K562 (cell line): ENCODE data around the gene TMEM273. TPM values are rescaled to one million over a fixed set of nuclear protein-coding genes. Genes with fewer than 3 reads are reported as not detected.

Experiments used
- BACH1 ChIP-seq: fragments of 200-800 bp; sonication (Bioruptor generic); IDR thresholded peaks from 2 replicates; pipeline ENCODE4 v1.6.1; 2016; ENCODE audit warnings: missing genetic modification characterization, missing compliant biosample characterization
- CBX5 ChIP-seq: IDR thresholded peaks from 2 replicates; pipeline ENCODE4 v1.6.1; 2014; ENCODE audit warnings: low read depth, borderline replicate concordance
- ELK3 ChIP-seq: fragments of 450-650 bp; formaldehyde crosslinking; IDR thresholded peaks from 2 replicates; pipeline ENCODE4 v1.4.0; 2020; ENCODE audit warnings: mild to moderate bottlenecking
- ETS1 ChIP-seq: conservative IDR thresholded peaks from 2 replicates; pipeline ENCODE4 v1.6.1; 2011; ENCODE audit warnings: low read depth, mild to moderate bottlenecking, low read length; ENCODE audit not compliant: control insufficient read depth
- ETV5 ChIP-seq: sonication (generic); formaldehyde crosslinking; IDR thresholded peaks from 2 replicates; pipeline ENCODE4 v1.4.0; 2020; ENCODE audit warnings: low read depth, mild to moderate bottlenecking, missing genetic modification reagents
- GATAD2A ChIP-seq: fragments of 450-650 bp; IDR thresholded peaks from 2 replicates; pipeline ENCODE4 v1.6.1; 2017
- HMGN3 ChIP-seq: IDR thresholded peaks from 2 replicates; pipeline ENCODE4 v1.6.1; 2011; ENCODE audit warnings: borderline replicate concordance, low read depth, mild to moderate bottlenecking, mixed read lengths, low read length; ENCODE audit not compliant: insufficient read length; ENCODE audit errors: extremely low read depth
- HNRNPL ChIP-seq: fragments of 200-400 bp; formaldehyde crosslinking; IDR thresholded peaks from 2 replicates; pipeline ENCODE4 v1.6.1; 2017; ENCODE audit warnings: low read depth, mild to moderate bottlenecking, low read length
- KDM5B ChIP-seq: fragments of 200-600 bp; sonication (generic); IDR thresholded peaks from 2 replicates; pipeline ENCODE4 v1.6.1; 2012; ENCODE audit warnings: low read depth, mild to moderate bottlenecking, moderate library complexity, low read length, control low read depth, inconsistent platforms; ENCODE audit not compliant: insufficient replicate concordance
- LARP7 ChIP-seq: fragments of 450-650 bp; IDR thresholded peaks from 2 replicates; pipeline ENCODE4 v1.6.1; 2016
- NR4A1 ChIP-seq, 2 experiments: fragments of 250-450 bp in 1 of 2; fragments of 450-650 bp in 1 of 2; sonication (Bioruptor Pico) in 1 of 2; IDR thresholded peaks; 2 replicates each; pipeline versions ENCODE4 v1.4.0 to v1.6.1; 2016 to 2020; ENCODE audit warnings: mild to moderate bottlenecking in 2 of 2, missing compliant biosample characterization in 1 of 2, missing genetic modification characterization in 1 of 2, moderate library complexity in 1 of 2
- PHF8 ChIP-seq: fragments of 200-600 bp; sonication (generic); IDR thresholded peaks from 2 replicates; pipeline ENCODE4 v1.6.1; 2012; ENCODE audit warnings: mixed run types, mild to moderate bottlenecking, inconsistent platforms, low read length, moderate library complexity, borderline replicate concordance
- SAFB ChIP-seq: fragments of 200-400 bp; formaldehyde crosslinking; IDR thresholded peaks from 2 replicates; pipeline ENCODE4 v1.6.1; 2017; ENCODE audit warnings: low read depth, low read length, borderline replicate concordance
- SMARCA4 ChIP-seq: fragments of 450-650 bp; IDR thresholded peaks from 2 replicates; pipeline ENCODE4 v1.6.1; 2016
- TCF7 ChIP-seq: sonication (generic); IDR thresholded peaks from 2 replicates; pipeline ENCODE4 v1.6.1; 2016; ENCODE audit warnings: antibody characterized with exemption, borderline replicate concordance
- TEAD1 ChIP-seq, 2 experiments: fragments of 450-650 bp in 1 of 2; sonication (generic) in 1 of 2; formaldehyde crosslinking; IDR thresholded peaks; 2 replicates each; pipeline versions ENCODE4 v1.4.0 to v1.8.0; 2020 to 2022; ENCODE audit warnings: mild to moderate bottlenecking in 2 of 2, missing genetic modification reagents in 1 of 2
- TFAP4 ChIP-seq: sonication (generic); formaldehyde crosslinking; IDR thresholded peaks from 2 replicates; pipeline ENCODE4 v1.8.0; 2022; ENCODE audit warnings: missing genetic modification reagents, mild to moderate bottlenecking, moderate library complexity, borderline replicate concordance
- VEZF1 ChIP-seq: fragments of 200-800 bp; sonication (Bioruptor generic); IDR thresholded peaks from 2 replicates; pipeline ENCODE4 v1.6.1; 2017; ENCODE audit warnings: missing genetic modification characterization, missing compliant biosample characterization
- YBX1 ChIP-seq: fragments of 450-650 bp; IDR thresholded peaks from 2 replicates; pipeline ENCODE4 v1.7.1; 2016; ENCODE audit warnings: mild to moderate bottlenecking
- ZNF444 ChIP-seq: fragments of 250-450 bp; sonication (Bioruptor Pico); IDR thresholded peaks from 2 replicates; pipeline ENCODE4 v1.4.0; 2020; ENCODE audit warnings: mild to moderate bottlenecking, moderate library complexity
- ZNF445 ChIP-seq: fragments of 250-450 bp; sonication (Bioruptor Pico); IDR thresholded peaks from 2 replicates; pipeline ENCODE4 v1.4.0; 2020; ENCODE audit warnings: low read depth, mild to moderate bottlenecking, moderate library complexity
- polyA plus RNA-seq, 8 experiments: library from polyadenylated mRNA; depleted of rRNA in 4 of 8; stranded (reverse) in 5 of 8; unstranded in 3 of 8; fragments of >200 nt; fragmentation: Nextera tagmentation in 2 of 8; fragmentation: Illumina TruSeq in 1 of 8; extraction: Ambion mirVana in 2 of 8; extraction: Trizol in 1 of 8; gene quantifications; 2 replicates each; pipeline versions ENCODE4 v1.2.1 to v1.2.3, GENCODE V29; 2011 to 2014; ENCODE audit warnings: inconsistent platforms in 1 of 8, missing spikeins in 1 of 8
- total RNA-seq, 7 experiments: library from RNA; depleted of rRNA in 6 of 7; stranded (reverse); fragments of >200 nt in 6 of 7; fragmentation: Illumina TruSeq in 2 of 7; extraction: Trizol in 2 of 7; gene quantifications; 2 replicates each; pipeline versions ENCODE4 v1.2.1 to v1.2.3, GENCODE V29; 2011 to 2021; ENCODE audit warnings: low replicate concordance in 1 of 7
- TF ChIP-seq, protein P1 (sequence below): sonication (generic); formaldehyde crosslinking; IDR thresholded peaks from 2 replicates; pipeline ENCODE4 v1.9.0; 2022; ENCODE audit warnings: mild to moderate bottlenecking, missing genetic modification reagents

Gene TMEM273
- total and polyA plus RNA-seq, 9 of the 15 experiments (the other 6 are each of a cell fraction or from before 2014, with no cell fraction given) = 39.2 to 131 (median 95.6) TPM

GRCh38 chr10:49177391-49178355 is 10.5 kb downstream of the TMEM273 start (continued):
- TF ChIP-seq NR4A1 (CRISPR knock-in tag; IDR thresholded peaks at IDR 0.05) = no peak
- 0 out of 2 replicates have a peak, but pooled peaks have one; percentile 70 for TF ChIP-seq NR4A1 (tag; IDR thresholded peaks at IDR 0.05)
- TF ChIP-seq TFAP4 = no peak; the same call in 1 of the 2 replicates
- TF ChIP-seq YBX1 = no peak
- TF ChIP-seq TCF7 = no peak
- no peak for TF ChIP-seq HNRNPL
- peak in 1 of 2 experiments; percentile 51; a peak in 1 of 4 replicates for TF ChIP-seq TEAD1 (CRISPR knock-in tag; IDR thresholded peaks at IDR 0.05)
- TF ChIP-seq SAFB = no peak
- peak; percentile 71 for TF ChIP-seq SMARCA4
- peak; percentile 56; the same call in 1 of the 2 replicates for TF ChIP-seq GATAD2A
- TF ChIP-seq, protein P1, sequence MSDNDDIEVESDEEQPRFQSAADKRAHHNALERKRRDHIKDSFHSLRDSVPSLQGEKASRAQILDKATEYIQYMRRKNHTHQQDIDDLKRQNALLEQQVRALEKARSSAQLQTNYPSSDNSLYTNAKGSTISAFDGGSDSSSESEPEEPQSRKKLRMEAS (CRISPR knock-in tag) = 0 out of 2 replicates have a peak, but pooled peaks have one; percentile 22
- TF ChIP-seq ETS1 = no peak
- TF ChIP-seq ETV5 (CRISPR knock-in tag) = peak; percentile 83; the same call in 1 of the 2 replicates
- TF ChIP-seq ZNF445 (CRISPR knock-in tag) = no peak
- no peak for TF ChIP-seq HMGN3
- TF ChIP-seq KDM5B = peak; percentile 16
- TF ChIP-seq CBX5 = no peak
- TF ChIP-seq BACH1 (tag) = peak; percentile 80; the same call in 1 of the 2 replicates
- TF ChIP-seq ZNF444 (CRISPR knock-in tag) = 0 out of 2 replicates have a peak, but pooled peaks have one; percentile 30
- no peak for TF ChIP-seq ELK3
- TF ChIP-seq VEZF1 (CRISPR knock-in tag) = peak; percentile 42; the same call in 1 of the 2 replicates
- TF ChIP-seq PHF8 = peak; percentile 14; the same call in 1 of the 2 replicates
- no peak for TF ChIP-seq LARP7
